SK-N-SH (cell line): ENCODE results near the gene RBP3. TPM values are rescaled to one million over a fixed set of nuclear protein-coding genes. Genes with fewer than 3 reads are reported as not detected.

Experiments used
- CTCF ChIA-PET: fragments of 300-600, 350-600 bp; formaldehyde crosslinking; extraction: SDS; loops from one replicate; lab custom pipeline; 2021; lab: Yijun Ruan, JAX
- POLR2A ChIA-PET: fragments of 350-600 bp; sonication (Branson Sonifier 250); formaldehyde crosslinking; extraction: SDS; loops from one replicate; lab custom pipeline; 2020; ENCODE audit warnings: antibody characterized with exemption, inconsistent platforms; lab: Yijun Ruan, JAX
- DNase-seq: peaks from one replicate; pipeline ENCODE4 v3.0.0; 2012
- H2AFZ ChIP-seq: fragments of 200-600 bp; sonication (generic); 2 replicates; pipeline ENCODE4 v1.8.1; 2016; ENCODE audit warnings: antibody characterized with exemption, mild to moderate bottlenecking, low read depth
- H3F3A ChIP-seq: fragments of 200-600 bp; sonication (generic); replicated peaks from 2 replicates; pipeline ENCODE3; 2016; ENCODE audit warnings: antibody characterized with exemption, mild to moderate bottlenecking; ENCODE audit not compliant: insufficient read depth
- H3K27ac ChIP-seq, 2 experiments: fragments of 200-500 bp in 1 of 2; fragments of 200-600 bp in 1 of 2; sonication (Bioruptor generic) in 1 of 2; sonication (generic), shearing (Covaris generic) in 1 of 2; 2 replicates each; pipeline versions ENCODE4 v1.5.1 to v1.6.1; 2014 to 2016; ENCODE audit warnings: low read depth in 2 of 2, inconsistent platforms in 1 of 2, low read length in 1 of 2, mild to moderate bottlenecking in 1 of 2, mixed read lengths in 1 of 2
- H3K27me3 ChIP-seq: fragments of 200-600 bp; sonication (generic), shearing (Covaris generic); 2 replicates; pipeline ENCODE4 v1.6.1; 2016; ENCODE audit warnings: mixed run types; ENCODE audit not compliant: insufficient read depth
- H3K36me3 ChIP-seq, 2 experiments: fragments of 200-500 bp in 1 of 2; fragments of 200-600 bp in 1 of 2; sonication (Bioruptor generic) in 1 of 2; sonication (generic) in 1 of 2; replicated peaks in 1 of 2; 2 replicates each; pipeline versions ENCODE3 to v1.5.1; 2014 to 2016; ENCODE audit warnings: low read length in 1 of 2, mild to moderate bottlenecking in 1 of 2; ENCODE audit not compliant: insufficient read depth in 2 of 2, control insufficient read depth in 1 of 2
- H3K4me1 ChIP-seq, 2 experiments: fragments of 200-500 bp in 1 of 2; fragments of 200-600 bp in 1 of 2; sonication (Bioruptor generic) in 1 of 2; sonication (generic), shearing (Covaris generic) in 1 of 2; 2 replicates each; pipeline versions ENCODE4 v1.5.1 to v1.6.1; 2014 to 2016; ENCODE audit warnings: low read depth in 1 of 2, low read length in 1 of 2, mixed run types in 1 of 2; ENCODE audit not compliant: insufficient read depth in 2 of 2, control insufficient read depth in 1 of 2
- H3K4me2 ChIP-seq: fragments of 200-600 bp; sonication (generic), shearing (Covaris generic); 2 replicates; pipeline ENCODE4 v1.6.1; 2017; ENCODE audit warnings: mixed run types
- H3K4me3 ChIP-seq, 2 experiments: fragments of 200-500 bp in 1 of 2; fragments of 200-600 bp in 1 of 2; sonication (Bioruptor generic) in 1 of 2; sonication (generic), shearing (Covaris generic) in 1 of 2; 2 replicates each; pipeline versions ENCODE4 v1.5.1 to v1.8.1; 2014 to 2016; ENCODE audit warnings: low read depth in 2 of 2, inconsistent platforms in 1 of 2, low read length in 1 of 2, mild to moderate bottlenecking in 1 of 2, mixed read lengths in 1 of 2, moderate library complexity in 1 of 2
- H3K79me2 ChIP-seq: fragments of 200-600 bp; sonication (generic); 2 replicates; pipeline ENCODE4 v1.8.1; 2017; ENCODE audit warnings: mild to moderate bottlenecking; ENCODE audit not compliant: insufficient read depth
- H3K9ac ChIP-seq: fragments of 200-600 bp; sonication (generic); 2 replicates; pipeline ENCODE4 v1.6.1; 2017; ENCODE audit warnings: mixed run types
- H3K9me2 ChIP-seq: fragments of 200-600 bp; sonication (generic); 2 replicates; pipeline ENCODE4 v1.6.1; 2017; ENCODE audit warnings: mixed run types
- H3K9me3 ChIP-seq: fragments of 200-600 bp; sonication (generic); 2 replicates; pipeline ENCODE4 v1.6.1; 2017; ENCODE audit warnings: mixed run types, mild to moderate bottlenecking, moderate library complexity
- H4K20me1 ChIP-seq: fragments of 200-600 bp; sonication (generic); 2 replicates; pipeline ENCODE4 v1.6.1; 2017; ENCODE audit warnings: mild to moderate bottlenecking, mixed run types; ENCODE audit not compliant: insufficient read depth
- CHD2 ChIP-seq: fragments of 150-350 bp; IDR thresholded peaks from 2 replicates; pipeline ENCODE4 v1.6.1; 2018; ENCODE audit warnings: low read length; ENCODE audit not compliant: partially characterized antibody
- CTCF ChIP-seq: fragments of 200-600 bp; sonication (generic); IDR thresholded peaks from 2 replicates; pipeline ENCODE4 v1.6.1; 2017; ENCODE audit warnings: antibody characterized with exemption, mild to moderate bottlenecking, moderate library complexity
- ELF1 ChIP-seq: IDR thresholded peaks from 2 replicates; pipeline ENCODE4 v1.4.0; 2012
- EP300 ChIP-seq, 2 experiments: IDR thresholded peaks; 2 replicates each; pipeline versions ENCODE4 v1.4.0 to v1.6.1; 2012; ENCODE audit warnings: borderline replicate concordance in 1 of 2, low read depth in 1 of 2, low read length in 1 of 2
- EZH2phosphoT487 ChIP-seq: fragments of 200-600 bp; sonication (generic); IDR thresholded peaks from 2 replicates; pipeline ENCODE4 v1.6.1; 2017; ENCODE audit warnings: low read depth, mixed run types, mild to moderate bottlenecking, antibody characterized with exemption, moderate library complexity, borderline replicate concordance
- FOXJ3 ChIP-seq: sonication (generic); formaldehyde crosslinking; IDR thresholded peaks from 2 replicates; pipeline ENCODE4 v1.5.1; 2020; ENCODE audit warnings: mild to moderate bottlenecking, missing genetic modification reagents
- GABPA ChIP-seq: IDR thresholded peaks from 2 replicates; pipeline ENCODE4 v1.4.0; 2012; ENCODE audit warnings: low read depth, mild to moderate bottlenecking
- IRF3 ChIP-seq: fragments of 150-350 bp; IDR thresholded peaks from 2 replicates; pipeline ENCODE4 v1.6.1; 2016; ENCODE audit warnings: mild to moderate bottlenecking, low read depth, low read length
- MAX ChIP-seq: IDR thresholded peaks from 2 replicates; pipeline ENCODE4 v1.4.0; 2012; ENCODE audit warnings: low read depth
- MEF2A ChIP-seq: IDR thresholded peaks from 2 replicates; pipeline ENCODE4 v1.4.0; 2012; ENCODE audit warnings: low read depth, borderline replicate concordance
- NFIC ChIP-seq: IDR thresholded peaks from 2 replicates; pipeline ENCODE4 v1.4.0; 2012; ENCODE audit warnings: borderline replicate concordance
- NRF1 ChIP-seq: IDR thresholded peaks from 2 replicates; pipeline ENCODE4 v1.6.1; 2012; ENCODE audit warnings: low read depth, mild to moderate bottlenecking, low read length
- PBX3 ChIP-seq: IDR thresholded peaks from 2 replicates; pipeline ENCODE4; 2012
- RCOR1 ChIP-seq: fragments of 150-350 bp; IDR thresholded peaks from 2 replicates; pipeline ENCODE4 v1.6.1; 2017; ENCODE audit warnings: antibody characterized with exemption, low read length
- RFX5 ChIP-seq: IDR thresholded peaks from 2 replicates; pipeline ENCODE4 v1.6.1; 2012; ENCODE audit warnings: mild to moderate bottlenecking, improper control_type of control experiment, low read length
- RXRA ChIP-seq: IDR thresholded peaks from 2 replicates; pipeline ENCODE4 v1.4.0; 2012; ENCODE audit warnings: low read depth, mild to moderate bottlenecking, borderline replicate concordance
- TEAD4 ChIP-seq: IDR thresholded peaks from 2 replicates; pipeline ENCODE4 v1.4.0; 2012; ENCODE audit warnings: mild to moderate bottlenecking, borderline replicate concordance; ENCODE audit not compliant: insufficient read depth
- YY1 ChIP-seq: IDR thresholded peaks from 2 replicates; pipeline ENCODE4 v1.4.0; 2012; ENCODE audit warnings: low read depth, mild to moderate bottlenecking
- ZBTB33 ChIP-seq: IDR thresholded peaks from 2 replicates; pipeline ENCODE4 v1.4.0; 2012; ENCODE audit warnings: low read depth, borderline replicate concordance
- WGBS: methylation state at CpG from one replicate; pipeline ENCODE4 v1.1.6; 2017; ENCODE audit warnings: low lambda C conversion rate; 5-methylcytosine and 5-hydroxymethylcytosine counted together
- polyA plus RNA-seq, 3 experiments: library from polyadenylated mRNA; depleted of rRNA; stranded (reverse); fragments of >200 nt; gene quantifications; 2 replicates each; pipeline ENCODE4 v1.2.3, GENCODE V29; 2012

RBP3 gene
- polyA plus RNA-seq, 1 of the 3 experiments (the other 2 are of a cell fraction) = not detected

- Histone ChIP-seq H3K36me3 (no peaks in the 10 kb centered on the region), H3K9me3 (no peaks in the 10 kb centered on the region), H2AFZ (no peak overlapping the region), H3K27ac (no peak overlapping the region), H3K4me1 (peaks cover 0 to 3% of the 10 kb centered on the region in 2 experiments; a peak in 1 of 4 replicates), H3K9ac (no peak overlapping the region), H3K27me3 (peaks cover 23% of the 10 kb centered on the region; the same call in 1 of the 2 replicates)
- POLR2A ChIA-PET = no interaction called here
- WGBS = 72% methylated on average over 3 of the region's 3 CpGs
- TF ChIP-seq PBX3 (no peak), RCOR1 (no peak), RFX5 (no peak), NRF1 (no peak), CTCF (no peak), GABPA (no peak), FOXJ3 (CRISPR knock-in tag) (no peak), MAX (no peak), YY1 (no peak), CHD2 (no peak), MEF2A (no peak), RXRA (no peak), EP300 (IDR thresholded peaks at IDR 0.05; ENCODE audit: borderline replicate concordance in 1 of 2, low read depth in 1 of 2, low read length in 1 of 2) (no peak), ELF1 (no peak), IRF3 (no peak), TEAD4 (no peak), EZH2phosphoT487 (no peak), ZBTB33 (no peak), NFIC (no peak)
- TF ChIP-seq, all 33 proteins: peak for 0
- Histone ChIP-seq H3K4me3 (no peak overlapping the region), H3K9me2 (no peaks in the 10 kb centered on the region), H3K79me2 (no peaks in the 10 kb centered on the region), H3K4me2 (no peak overlapping the region), H4K20me1 (no peaks in the 10 kb centered on the region), H3F3A (no peaks in the 10 kb centered on the region)
- CTCF ChIA-PET = interaction anchor here (0.7 to 3.3 kb wide), 5 partner anchors 8 to 340 kb away, joined by 3 to 17 read pairs (median 4); no protein-coding TSS in a partner anchor
- no peak for DNase-seq
Observed at GRCh38 chr10:47332946-47333345, 15.2 kb upstream of the RBP3 start.
